H9 (cell line): ENCODE results near the gene MTA3. TPM values are rescaled to one million over a fixed set of nuclear protein-coding genes. Genes with fewer than 3 reads are reported as not detected.

Experiments
- DNase-seq: peaks from one replicate; pipeline ENCODE4 v3.0.0-alpha.2; 2017
- H2AFZ ChIP-seq: one replicate; pipeline ENCODE4 v1.6.1; 2013; ENCODE audit warnings: mild to moderate bottlenecking, low read length, control low read depth, moderate library complexity
- H2AK5ac ChIP-seq: 2 replicates; pipeline ENCODE4 v1.6.1; 2013; ENCODE audit warnings: low read length, control low read depth, mixed read lengths; ENCODE audit not compliant: insufficient read length
- H2BK120ac ChIP-seq: one replicate; pipeline ENCODE4 v1.6.1; 2013; ENCODE audit warnings: low read depth, mild to moderate bottlenecking, low read length, control low read depth, inconsistent platforms; ENCODE audit not compliant: poor library complexity, severe bottlenecking
- H2BK12ac ChIP-seq: 2 replicates; pipeline ENCODE4 v1.6.1; 2013; ENCODE audit warnings: low read length, control low read depth, mixed read lengths, low read depth; ENCODE audit not compliant: insufficient read length
- H2BK15ac ChIP-seq: 2 replicates; pipeline ENCODE4 v1.6.1; 2013; ENCODE audit warnings: low read depth, low read length, control low read depth
- H2BK20ac ChIP-seq: one replicate; pipeline ENCODE4 v1.6.1; 2013; ENCODE audit warnings: low read depth, mild to moderate bottlenecking, low read length, control low read depth, inconsistent platforms; ENCODE audit not compliant: poor library complexity, severe bottlenecking
- H2BK5ac ChIP-seq: 2 replicates; pipeline ENCODE4 v1.6.1; 2013; ENCODE audit warnings: low read length, control low read depth, mixed read lengths; ENCODE audit not compliant: insufficient read length
- H3K14ac ChIP-seq: 2 replicates; pipeline ENCODE4 v1.6.1; 2013; ENCODE audit warnings: low read length, control low read depth; ENCODE audit not compliant: insufficient read depth
- H3K18ac ChIP-seq: 2 replicates; pipeline ENCODE4 v1.6.1; 2013; ENCODE audit warnings: low read depth, mild to moderate bottlenecking, mixed read lengths, low read length, control low read depth; ENCODE audit not compliant: insufficient read length
- H3K23ac ChIP-seq: 2 replicates; pipeline ENCODE4 v1.6.1; 2013; ENCODE audit warnings: low read length, control low read depth, mixed read lengths, low read depth; ENCODE audit not compliant: insufficient read length
- H3K23me2 ChIP-seq: 2 replicates; pipeline ENCODE4 v1.6.1; 2013; ENCODE audit warnings: low read depth, mild to moderate bottlenecking, mixed read lengths, low read length, control low read depth; ENCODE audit not compliant: insufficient read length, poor library complexity, severe bottlenecking
- H3K27ac ChIP-seq: 2 replicates; pipeline ENCODE4 v1.5.1; 2013; ENCODE audit warnings: low read length, control low read depth, mixed read lengths, low read depth; ENCODE audit not compliant: insufficient read length
- H3K27me3 ChIP-seq: 2 replicates; pipeline ENCODE4 v1.6.1; 2013; ENCODE audit warnings: low read length, control low read depth, inconsistent platforms; ENCODE audit not compliant: insufficient read depth
- H3K4ac ChIP-seq: 2 replicates; pipeline ENCODE4 v1.6.1; 2013; ENCODE audit warnings: low read depth, mild to moderate bottlenecking, control low read depth, inconsistent platforms, low read length, moderate library complexity
- H3K4me1 ChIP-seq: 2 replicates; pipeline ENCODE4 v1.6.1; 2013; ENCODE audit warnings: low read length, control low read depth, inconsistent platforms; ENCODE audit not compliant: insufficient read depth
- H3K4me2 ChIP-seq: 2 replicates; pipeline ENCODE4 v1.6.1; 2013; ENCODE audit warnings: low read length, control low read depth, mixed read lengths; ENCODE audit not compliant: insufficient read length, insufficient read depth
- H3K56ac ChIP-seq: 2 replicates; pipeline ENCODE4 v1.6.1; 2013; ENCODE audit warnings: low read depth, mild to moderate bottlenecking, mixed read lengths, low read length, control low read depth; ENCODE audit not compliant: insufficient read length
- H3K79me1 ChIP-seq: 2 replicates; pipeline ENCODE4 v1.6.1; 2013; ENCODE audit warnings: low read depth, mild to moderate bottlenecking, moderate library complexity, low read length, control low read depth, inconsistent platforms; ENCODE audit not compliant: insufficient read depth, poor library complexity, severe bottlenecking
- H3K79me2 ChIP-seq: 2 replicates; pipeline ENCODE4 v1.6.1; 2013; ENCODE audit warnings: low read length, control low read depth, inconsistent platforms; ENCODE audit not compliant: insufficient read depth
- H3K9ac ChIP-seq: 2 replicates; pipeline ENCODE4 v1.6.1; 2013; ENCODE audit warnings: low read length, control low read depth, mixed read lengths; ENCODE audit not compliant: insufficient read length; ENCODE audit errors: extremely low read depth
- H3K9me3 ChIP-seq: one replicate; pipeline ENCODE4 v1.6.1; 2013; ENCODE audit warnings: low read depth, low read length, inconsistent platforms; ENCODE audit not compliant: control insufficient read depth
- H3T11ph ChIP-seq: one replicate; pipeline ENCODE4 v1.6.1; 2013; ENCODE audit warnings: mild to moderate bottlenecking, low read length, control low read depth, inconsistent platforms
- H4K20me1 ChIP-seq: one replicate; pipeline ENCODE4 v1.6.1; 2013; ENCODE audit not compliant: control insufficient read depth, insufficient read length, insufficient read depth
- H4K5ac ChIP-seq: 2 replicates; pipeline ENCODE4 v1.6.1; 2013; ENCODE audit warnings: low read depth, mild to moderate bottlenecking, mixed read lengths, low read length, control low read depth; ENCODE audit not compliant: insufficient read length
- H4K8ac ChIP-seq: replicated peaks from 2 replicates; pipeline ENCODE4 v1.6.1; 2013; ENCODE audit warnings: low read length, control low read depth, mixed read lengths, low read depth; ENCODE audit not compliant: insufficient read length
- H4K91ac ChIP-seq: 2 replicates; pipeline ENCODE4 v1.6.1; 2013; ENCODE audit warnings: low read depth, mild to moderate bottlenecking, moderate library complexity, mixed read lengths, low read length, control low read depth; ENCODE audit not compliant: insufficient read length
- H3K27ac Mint-ChIP-seq, 3 experiments: 2 replicates in 2 of 3; 3 replicates in 1 of 3; pipeline ENCODE4 v1.8.0; 2020 to 2021; ENCODE audit warnings: mixed read lengths in 3 of 3, mild to moderate bottlenecking in 1 of 3, moderate library complexity in 1 of 3
- H3K27me3 Mint-ChIP-seq: 2 replicates; pipeline ENCODE4 v1.8.0; 2021; ENCODE audit warnings: low read depth, mild to moderate bottlenecking, moderate library complexity, mixed read lengths
- H3K36me3 Mint-ChIP-seq, 3 experiments: 2 replicates in 2 of 3; 3 replicates in 1 of 3; pipeline ENCODE4 v1.8.0; 2020 to 2021; ENCODE audit warnings: low read depth in 3 of 3, mixed read lengths in 3 of 3; ENCODE audit not compliant: insufficient read depth in 1 of 3
- H3K4me1 Mint-ChIP-seq, 2 experiments: 2 replicates each; pipeline ENCODE4 v1.8.0; 2020; ENCODE audit warnings: mixed read lengths in 2 of 2
- H3K4me3 Mint-ChIP-seq, 2 experiments: 2 replicates in 1 of 2; 3 replicates in 1 of 2; pipeline ENCODE4 v1.8.0; 2020 to 2021; ENCODE audit warnings: mild to moderate bottlenecking in 2 of 2, mixed read lengths in 2 of 2, moderate library complexity in 1 of 2
- H3K9me3 Mint-ChIP-seq, 2 experiments: 2 replicates in 1 of 2; 3 replicates in 1 of 2; pipeline ENCODE4 v1.8.0; 2020; ENCODE audit warnings: mild to moderate bottlenecking in 2 of 2, mixed read lengths in 2 of 2, moderate library complexity in 1 of 2
- CTCF ChIP-seq: fragments of 200-600 bp; sonication (generic); conservative IDR thresholded peaks from 3 replicates; pipeline ENCODE4 v1.8.0; 2021; ENCODE audit warnings: antibody characterized with exemption, mild to moderate bottlenecking
- WGBS: extraction: QIAGEN DNeasy Blood & Tissue Kit; methylation state at CpG from one replicate; pipeline ENCODE4 v1.1.7; 2013; ENCODE audit warnings: missing lambda C conversion rate, low lambda C conversion rate, mixed read lengths; ENCODE audit not compliant: insufficient read length; ENCODE audit errors: extremely low coverage; 5-methylcytosine and 5-hydroxymethylcytosine counted together
- total RNA-seq: library from RNA; stranded (reverse); gene quantifications from 2 replicates; pipeline ENCODE4 v1.2.1, GENCODE V29; 2021

Gene MTA3
- total RNA-seq, 1 experiment from 2014 or later = 253 TPM

- Histone ChIP-seq H2BK5ac (no peak overlapping the region), H2BK20ac (no peak overlapping the region), H3K27ac (no peak overlapping the region), H2BK120ac (no peak overlapping the region), H3T11ph (no peak overlapping the region), H2AK5ac (no peak overlapping the region), H3K79me1 (no peaks in the 10 kb centered on the region), H3K79me2 (no peaks in the 10 kb centered on the region), H3K23ac (no peak overlapping the region), H3K23me2 (no peaks in the 10 kb centered on the region), H3K18ac (no peak overlapping the region), H4K8ac (no peak overlapping the region), H4K91ac (no peak overlapping the region), H3K4me2 (no peak overlapping the region), H3K56ac (no peak overlapping the region), H3K27me3 (0 out of 2 replicates have a peak, but pooled peaks cover 2% of the 10 kb centered on the region), H4K5ac (no peak overlapping the region), H2AFZ (no peak overlapping the region), H2BK15ac (no peak overlapping the region), H4K20me1 (no peaks in the 10 kb centered on the region), H2BK12ac (no peak overlapping the region), H3K9ac (no peak overlapping the region), H3K4me1 (no peaks in the 10 kb centered on the region), H3K9me3 (no peaks in the 10 kb centered on the region), H3K4ac (no peak overlapping the region), H3K14ac (no peak overlapping the region)
- no peak for DNase-seq
- no peak for TF ChIP-seq CTCF
- H3K36me3 Mint-ChIP-seq = no peaks in the 10 kb centered on the region; a peak in 1 of 7 replicates
- H3K4me3 Mint-ChIP-seq = no peak overlapping the region
- peaks cover 16 to 18% of the 10 kb centered on the region in 2 experiments for H3K4me1 Mint-ChIP-seq
- no peak overlapping the region for H3K27ac Mint-ChIP-seq
- no CpG with 5 or more reads among the region's 5 CpGs for WGBS
- H3K27me3 Mint-ChIP-seq = peaks cover 16% of the 10 kb centered on the region
- H3K9me3 Mint-ChIP-seq = no peaks in the 10 kb centered on the region
Observed at GRCh38 chr2:42804891-42805290, 236.5 kb downstream of the MTA3 start.

Other genes starting within 250 kb of the MTA3 start
- gene COX7A2L, start 207.4 kb upstream of the MTA3 start, total RNA-seq = 102 and 103 TPM in 2 replicates
- 16.5 and 17.0 TPM in 2 replicates for gene KCNG3, start 74.7 kb upstream of the MTA3 start, total RNA-seq
- gene OXER1, start 195.5 kb downstream of the MTA3 start, total RNA-seq = 1.6 TPM in 2 replicates
- gene HAAO, start 224.0 kb downstream of the MTA3 start, total RNA-seq = 5.3 and 6.6 TPM in 2 replicates